Right cardiac atrium (tissue), 5 donors: ENCODE data around the gene NLRC5. TPM values are rescaled to one million over a fixed set of nuclear protein-coding genes. Genes with fewer than 3 reads are reported as not detected.
"Not testable (repeated sequence)": the region's sequence is repeated elsewhere in the genome, so short reads cannot be mapped to it uniquely, and the experiment has no call there.

Experiments used
- ATAC-seq, 2 donors: fragments of 200-7000 bp; cut with Tn5 transposase; one replicate each; pipeline versions ENCODE4 v1.8.0 to v1.9.1; 2020; ENCODE audit warnings: moderate library complexity in 2 of 2, mild to moderate bottlenecking in 1 of 2
- DNase-seq, 3 donors: peaks; one replicate each; pipeline ENCODE4 v3.0.0-alpha.2; 2020
- H3K27ac ChIP-seq: one replicate; pipeline ENCODE4 v1.5.1; 2013; ENCODE audit warnings: mild to moderate bottlenecking, low read length, control low read depth, moderate library complexity
- H3K27me3 ChIP-seq: one replicate; pipeline ENCODE4 v1.6.1; 2013; ENCODE audit not compliant: control insufficient read depth, insufficient read depth
- H3K4me1 ChIP-seq: one replicate; pipeline ENCODE4 v1.6.1; 2013; ENCODE audit warnings: low read length; ENCODE audit not compliant: control insufficient read depth, insufficient read depth
- H3K4me3 ChIP-seq: one replicate; pipeline ENCODE4 v1.5.1; 2013; ENCODE audit warnings: low read length, control low read depth
- H3K9me3 ChIP-seq: one replicate; pipeline ENCODE4 v1.6.1; 2013; ENCODE audit warnings: low read length; ENCODE audit not compliant: control insufficient read depth
- WGBS: extraction: QIAGEN DNeasy Blood & Tissue Kit; methylation state at CpG from one replicate; pipeline ENCODE4 v1.1.7; 2013; 5-methylcytosine and 5-hydroxymethylcytosine counted together
- intact Hi-C, 4 donors: fragments of 100-400 bp; cut with DNase I; formaldehyde crosslinking; loops; one replicate each; pipeline versions ENCODE4 v1.11.0 to v1.14.0; 2022 to 2023
- polyA plus RNA-seq: library from polyadenylated mRNA; stranded (reverse); fragments of 200-250 nt; gene quantifications from one replicate; pipeline ENCODE4 v1.2.3, GENCODE V29; 2013
- total RNA-seq, 4 donors: library from RNA; stranded (reverse); fragmentation: NEBNext Ultra II Directional; extraction: Animal tissue kit (Norgen Biotek cat#: 25700); gene quantifications; one replicate each; pipeline ENCODE4 v1.2.1, GENCODE V29; 2021
- donor health status: healthy with polysubstance abuse.
- donor health status: DM: no; HTN: yes; CAD: no.
- donor health status: DM: no; HTN: no; CAD: no.
- donor health status: DM: no; HTN: yes; CAD: no; lungs with severe emphysema.
- donor health status: DM: yes; HTN: yes; CAD: no.

Gene NLRC5
- total and polyA plus RNA-seq, 5 donors, result 7.9 to 25.0 (median 9.9) TPM

DNA sequence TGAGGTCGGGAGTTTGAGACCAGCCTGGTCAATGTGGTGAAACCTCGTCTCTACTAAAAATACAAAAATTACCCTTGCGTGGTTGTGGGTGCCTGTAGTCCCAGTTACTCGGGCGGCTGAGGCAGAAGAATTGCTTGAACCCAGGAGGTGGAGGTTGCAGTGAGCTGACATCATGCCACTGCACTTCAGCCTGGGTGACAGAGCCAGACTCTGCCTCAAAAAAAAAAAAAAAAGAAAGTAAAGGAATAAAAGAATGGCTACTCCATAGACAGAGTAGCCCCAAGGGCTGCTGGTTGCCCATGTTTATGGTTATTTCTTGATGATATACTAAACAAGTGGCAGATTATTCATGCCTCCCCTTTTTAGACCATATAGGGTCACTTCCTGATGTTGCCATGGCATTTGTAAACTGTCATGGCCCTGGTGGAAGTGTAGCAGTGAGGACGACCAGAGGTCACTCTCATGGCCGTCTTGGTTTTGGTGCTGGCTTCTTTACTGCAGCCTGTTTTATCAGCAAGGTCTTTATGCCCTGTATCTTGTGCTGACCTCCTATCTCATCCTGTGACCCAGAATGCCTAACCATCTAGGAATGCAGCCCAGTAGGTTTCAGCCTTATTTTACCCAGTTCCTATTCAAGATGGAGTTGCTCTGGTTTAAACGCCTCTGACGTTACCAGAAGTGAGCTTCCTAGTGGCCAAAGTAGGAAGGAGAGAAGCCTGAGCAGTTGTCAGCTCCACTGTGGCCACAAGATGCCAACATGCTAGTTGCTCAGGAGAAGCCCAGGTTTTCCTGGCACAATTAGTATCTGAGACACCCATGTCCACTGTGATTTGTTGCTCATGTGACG, 120.1 kb downstream of the NLRC5 start:
- H3K27me3 ChIP-seq, DNase-seq, H3K4me3 ChIP-seq, ATAC-seq, intact Hi-C loops, H3K4me1 ChIP-seq, H3K9me3 ChIP-seq, H3K27ac ChIP-seq: not testable (repeated sequence)
- 86% methylated on average over 10 of the region's 10 CpGs for WGBS

DNA sequence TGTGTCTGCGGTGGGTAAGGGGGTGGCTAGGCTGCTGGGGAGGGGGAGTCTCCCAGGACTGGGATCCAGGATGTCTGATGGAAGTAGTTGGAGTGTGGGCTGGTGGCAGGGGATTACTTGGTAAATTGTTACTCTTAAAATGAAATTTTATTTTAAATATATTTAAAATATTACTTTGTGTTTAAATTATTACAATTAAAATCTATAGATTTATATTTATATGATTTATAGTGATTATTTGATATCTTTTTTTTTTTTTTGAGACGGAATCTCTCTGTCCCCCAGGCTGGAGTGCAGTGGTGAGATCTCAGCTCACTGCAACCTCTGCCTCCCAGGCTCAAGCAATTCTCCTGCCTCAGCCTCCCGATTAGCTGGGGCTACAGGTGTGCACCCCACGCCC, 121.6 kb downstream of the NLRC5 start:
- no peaks in the 10 kb centered on the region for H3K9me3 ChIP-seq
- WGBS, result 90% methylated on average over 4 of the region's 4 CpGs

DNA sequence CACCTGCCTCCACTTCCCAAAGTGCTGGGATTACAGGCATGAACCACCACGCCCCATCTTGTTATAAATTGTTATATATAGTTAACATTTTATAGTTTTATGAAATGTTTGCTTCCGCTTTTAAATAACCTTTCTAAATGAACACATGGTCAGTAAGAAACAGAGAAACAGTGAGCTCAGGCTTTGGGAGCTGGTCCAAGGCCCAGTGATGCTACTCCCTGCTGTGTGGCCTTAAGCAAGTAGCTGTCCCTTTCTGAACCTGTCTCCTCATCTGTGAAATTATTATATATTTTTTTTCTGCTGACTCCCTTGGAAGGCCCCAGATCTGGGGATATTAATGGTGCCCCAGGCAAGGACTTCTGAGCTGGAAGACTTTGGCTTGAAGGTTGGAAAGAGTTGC, 122.1 kb downstream of the NLRC5 start:
- DNase-seq (no peak), ATAC-seq (no peak)
- H3K4me3 ChIP-seq, result no peak overlapping the region
- WGBS, result 96% methylated on average over 2 of the region's 2 CpGs
- peaks cover 1% of the 10 kb centered on the region for H3K4me1 ChIP-seq
- no peaks in the 10 kb centered on the region for H3K9me3 ChIP-seq
- no peaks in the 10 kb centered on the region for H3K27me3 ChIP-seq
- no peak overlapping the region for H3K27ac ChIP-seq
- intact Hi-C loops, result no loop called here

More for the DNA sequence above, 121.6 kb downstream of the NLRC5 start:
- Histone ChIP-seq H3K27me3 (no peaks in the 10 kb centered on the region), H3K4me3 (no peak overlapping the region), H3K4me1 (peaks cover 2% of the 10 kb centered on the region), H3K27ac (no peak overlapping the region)
- ATAC-seq (no peak), DNase-seq (no peak)
- intact Hi-C loops, result no loop called here

DNA sequence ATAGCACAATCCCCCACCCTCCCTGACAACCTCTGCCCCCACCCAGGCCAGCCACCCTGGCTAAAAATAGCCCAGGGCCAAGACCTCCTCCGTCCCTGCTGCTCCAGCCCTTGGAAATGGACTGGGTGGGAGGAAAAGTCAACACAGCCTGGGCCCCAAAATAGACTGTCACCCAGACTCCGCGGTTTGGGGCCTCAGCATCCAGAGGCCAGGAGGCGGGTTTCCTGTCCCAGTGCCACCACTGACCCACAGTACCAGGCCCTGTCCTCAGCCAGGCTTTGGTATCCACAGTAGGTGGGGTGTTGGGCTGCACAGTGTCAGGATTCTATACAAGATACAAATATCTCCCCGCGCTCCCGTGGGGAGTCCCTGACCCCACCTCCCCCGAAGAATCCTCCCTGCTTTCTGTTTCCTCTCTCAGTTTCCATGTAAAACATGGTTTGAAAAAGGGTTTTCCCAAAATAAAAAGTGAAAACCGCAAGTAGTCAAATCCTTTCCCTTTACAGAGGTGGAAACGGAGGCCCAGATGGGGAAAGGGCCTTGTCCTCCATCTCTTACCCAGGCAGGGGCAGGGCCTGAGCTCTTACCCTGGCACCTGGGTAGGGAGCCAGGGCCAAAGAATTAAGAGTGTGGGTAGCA, 123.2 kb downstream of the NLRC5 start:
- peak in 1 of 2 donors; percentile 63 for ATAC-seq
- Histone ChIP-seq H3K27ac (no peak overlapping the region), H3K4me1 (no peaks in the 10 kb centered on the region), H3K4me3 (no peak overlapping the region), H3K9me3 (no peaks in the 10 kb centered on the region), H3K27me3 (no peaks in the 10 kb centered on the region)
- peak in 1 of 3 donors; percentile 27 for DNase-seq
- 42% methylated on average over 10 of the region's 10 CpGs for WGBS
- intact Hi-C loops, result no loop called here

DNA sequence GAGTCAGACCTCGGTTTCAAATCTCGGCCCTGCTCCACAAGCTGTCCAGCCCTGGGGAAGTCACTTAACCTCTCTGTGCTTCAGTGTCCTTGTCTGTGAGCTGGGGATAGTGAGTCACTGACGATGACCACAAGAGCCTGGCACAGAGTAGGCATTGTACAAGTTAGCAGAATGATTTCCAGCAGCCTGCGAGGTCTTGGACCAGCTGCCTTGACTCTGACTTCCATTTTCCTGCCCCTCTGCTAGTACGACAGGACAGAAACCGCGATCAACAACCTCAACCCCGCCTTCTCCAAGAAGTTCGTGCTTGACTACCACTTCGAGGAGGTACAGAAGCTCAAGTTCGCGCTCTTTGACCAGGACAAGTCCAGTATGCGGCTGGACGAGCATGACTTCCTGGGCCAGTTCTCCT, 123.7 kb downstream of the NLRC5 start:
- no peak overlapping the region for H3K27ac ChIP-seq
- no peaks in the 10 kb centered on the region for H3K27me3 ChIP-seq
- intact Hi-C loops, result no loop called here
- WGBS, result 91% methylated on average over 14 of the region's 14 CpGs
- DNase-seq (no peak), ATAC-seq (no peak)
- H3K9me3 ChIP-seq, result no peaks in the 10 kb centered on the region
- H3K4me1 ChIP-seq, result no peaks in the 10 kb centered on the region
- no peak overlapping the region for H3K4me3 ChIP-seq

DNA sequence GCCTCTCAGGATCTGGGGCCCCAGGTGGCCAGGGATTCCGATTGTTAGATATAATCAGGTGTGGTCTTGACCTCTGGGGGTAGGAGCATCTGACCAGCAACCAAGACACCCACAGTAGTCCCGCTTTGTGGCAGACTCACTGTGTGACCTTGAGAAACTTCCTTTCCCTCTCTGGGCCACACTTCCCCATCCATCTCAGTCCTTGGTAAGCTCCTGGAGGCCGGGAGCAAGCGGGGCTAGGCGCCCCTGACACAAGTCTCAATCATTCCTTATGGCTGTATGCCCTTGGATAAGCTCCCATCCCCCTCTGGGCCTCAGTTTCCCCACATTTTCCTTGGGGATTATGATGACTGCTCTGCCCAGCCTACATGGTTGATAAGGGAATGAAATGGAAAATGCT, 124.3 kb downstream of the NLRC5 start:
- Histone ChIP-seq H3K27ac (no peak overlapping the region), H3K9me3 (no peaks in the 10 kb centered on the region), H3K27me3 (no peaks in the 10 kb centered on the region), H3K4me1 (no peaks in the 10 kb centered on the region), H3K4me3 (no peak overlapping the region)
- ATAC-seq, result no peak
- DNase-seq, result peak in 1 of 3 donors; percentile 5
- WGBS, result 90% methylated on average over 5 of the region's 5 CpGs
- intact Hi-C loops, result no loop called here

DNA sequence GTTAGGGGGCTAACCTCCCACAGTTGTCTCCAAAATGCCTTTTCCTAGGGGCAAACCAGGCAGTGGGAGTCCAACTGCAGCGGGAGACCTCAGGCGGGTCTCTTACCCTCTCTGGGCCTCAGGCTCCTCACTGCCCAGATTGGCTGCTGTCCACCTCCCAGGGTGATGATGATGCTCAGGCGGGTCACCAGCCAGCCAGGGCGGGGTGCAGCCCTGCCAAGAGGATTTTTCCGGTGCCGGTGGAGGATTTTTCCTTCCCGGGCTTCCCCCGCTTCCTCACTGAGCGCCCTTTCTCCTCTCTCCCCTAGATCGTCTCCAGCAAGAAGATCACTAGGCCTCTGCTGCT, 125.8 kb downstream of the NLRC5 start:
- no peaks in the 10 kb centered on the region for H3K27me3 ChIP-seq
- whole genome bisulfite sequencing, result 50% methylated on average over 10 of the region's 10 CpGs
- DNase-seq, result no peak
- no peaks in the 10 kb centered on the region for H3K4me1 ChIP-seq
- ATAC-seq, result peak in 1 of 2 donors; percentile 16
- intact Hi-C loops, result no loop called here
- no peaks in the 10 kb centered on the region for H3K9me3 ChIP-seq
- no peak overlapping the region for H3K27ac ChIP-seq
- H3K4me3 ChIP-seq, result no peak overlapping the region

DNA sequence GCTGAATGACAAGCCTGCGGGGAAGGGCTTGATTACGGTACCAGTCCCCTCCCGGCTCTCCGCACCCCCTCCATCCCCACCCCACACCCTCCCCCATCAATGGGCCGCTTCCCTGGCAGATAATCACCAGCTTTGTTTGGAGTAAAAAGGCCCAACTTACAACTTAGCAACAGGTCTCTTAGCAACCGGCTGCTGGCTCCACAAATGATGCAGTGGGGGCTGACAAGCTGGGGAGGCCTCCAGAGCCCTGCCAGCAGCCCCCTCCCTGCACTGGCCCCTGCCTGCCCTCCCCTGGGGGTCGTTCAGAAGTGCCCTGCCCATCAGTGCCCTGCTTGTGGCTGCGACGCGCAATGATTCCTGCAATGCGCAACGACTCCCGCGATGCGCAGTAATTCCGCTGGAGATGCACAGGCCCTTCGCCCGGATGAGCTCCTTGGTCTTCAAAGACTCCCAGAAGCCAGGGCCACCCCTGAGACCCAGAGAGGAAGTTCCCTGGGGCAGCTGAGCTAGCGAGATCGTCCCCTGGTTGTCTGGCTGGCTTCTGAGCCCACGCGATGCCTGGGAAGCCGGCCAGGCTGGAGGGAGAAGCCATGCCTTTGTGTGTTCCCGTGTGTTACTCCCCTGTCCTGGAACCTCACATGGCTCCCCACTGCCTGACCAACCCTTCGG, 126.3 kb downstream of the NLRC5 start:
- 42% methylated on average over 25 of the region's 25 CpGs for WGBS
- ATAC-seq, result peak; percentile 77 to 84
- intact Hi-C loops, result no loop called here

DNA sequence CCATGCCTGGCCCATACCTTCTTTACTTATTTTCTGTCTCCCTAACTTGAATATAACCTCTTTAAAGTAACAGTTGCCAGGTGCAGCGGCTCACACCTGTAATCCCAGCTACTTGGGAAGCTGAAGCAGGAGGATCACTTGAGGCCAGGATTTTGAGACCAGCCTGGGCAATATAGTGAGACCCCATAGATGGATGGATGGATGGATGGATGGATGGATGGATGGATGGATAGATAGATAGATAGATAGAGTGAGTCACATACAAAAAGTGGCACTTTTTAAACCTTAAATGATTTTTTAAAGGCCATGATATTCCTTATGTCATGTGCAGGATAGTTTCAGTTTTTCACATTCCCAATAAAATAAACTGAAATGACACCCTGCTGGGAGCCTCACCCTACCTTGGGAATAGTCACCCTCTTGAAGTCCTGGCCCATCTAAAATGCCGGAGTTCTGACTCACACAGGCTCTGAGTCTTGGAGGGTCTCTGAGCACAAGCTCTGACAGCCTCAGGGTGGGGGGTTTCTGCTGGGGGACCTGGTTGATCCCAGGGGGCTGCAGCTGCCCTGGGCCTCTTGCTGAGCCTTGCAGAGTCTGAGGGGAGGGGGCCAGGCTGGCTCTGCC, 129.2 kb downstream of the NLRC5 start:
- no peak for DNase-seq
- Histone ChIP-seq H3K4me1 (no peaks in the 10 kb centered on the region), H3K9me3 (no peaks in the 10 kb centered on the region), H3K4me3 (no peak overlapping the region), H3K27ac (no peak overlapping the region), H3K27me3 (no peaks in the 10 kb centered on the region)
- intact Hi-C loops, result no loop called here
- ATAC-seq, result no peak
- WGBS, result over 99% methylated on average over 2 of the region's 2 CpGs

More for the DNA sequence above, 126.3 kb downstream of the NLRC5 start:
- Histone ChIP-seq H3K4me3 (no peak overlapping the region), H3K27me3 (no peaks in the 10 kb centered on the region), H3K27ac (no peak overlapping the region), H3K9me3 (no peaks in the 10 kb centered on the region), H3K4me1 (no peaks in the 10 kb centered on the region)
- peak; percentile 74 to 90 (median 84) for DNase-seq

DNA sequence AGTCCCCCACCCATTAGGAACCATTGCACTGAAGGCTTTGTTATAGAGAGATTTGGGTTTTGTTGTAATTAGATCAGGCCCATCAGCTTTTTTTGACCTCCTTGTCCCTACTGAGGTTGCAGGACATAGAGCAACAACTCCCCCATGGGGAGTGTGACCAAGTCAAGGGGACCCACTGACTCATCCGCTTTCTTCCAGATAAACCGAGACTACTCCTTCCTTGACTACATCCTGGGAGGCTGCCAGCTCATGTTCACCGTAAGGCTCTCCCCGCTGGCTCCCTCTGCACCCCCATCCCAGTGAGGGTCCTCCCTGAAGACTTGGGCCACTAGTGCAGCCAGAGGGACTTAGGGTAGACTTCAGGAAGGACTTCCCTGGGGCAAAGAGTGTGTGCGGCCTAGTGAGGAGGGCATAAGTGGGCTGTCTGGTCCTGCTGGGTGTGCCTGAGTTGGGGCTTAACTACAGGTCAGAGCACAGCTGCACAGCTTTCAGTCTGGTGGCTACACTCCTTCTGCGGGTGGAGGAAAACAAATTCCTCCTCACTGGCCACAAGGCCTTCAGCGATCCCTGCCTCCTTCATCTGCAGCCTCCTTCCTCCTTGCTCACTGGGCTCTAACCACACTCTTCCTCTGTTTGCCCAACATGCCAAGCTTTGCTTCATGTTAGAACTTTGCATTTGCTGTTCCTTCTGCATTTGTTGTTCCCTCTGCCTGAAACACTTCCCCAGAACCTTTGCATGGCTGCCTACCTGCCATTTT, 134.0 kb downstream of the NLRC5 start:
- Histone ChIP-seq H3K4me3 (no peak overlapping the region), H3K4me1 (no peaks in the 10 kb centered on the region), H3K27ac (no peak overlapping the region), H3K9me3 (no peaks in the 10 kb centered on the region), H3K27me3 (no peaks in the 10 kb centered on the region)
- 83% methylated on average over 7 of the region's 7 CpGs for WGBS
- ATAC-seq, result no peak
- intact Hi-C loops, result no loop called here
- DNase-seq, result peak in 2 of 3 donors; percentile 3 to 29
